HG02870 (cell line): ENCODE data around the gene SMAD9.

ENCODE experiments used
- ATAC-seq: cut with Tn5 transposase; IDR thresholded peaks from one replicate; pipeline ENCODE4 v1.9.1; 2021; ENCODE audit warnings: mild to moderate bottlenecking, moderate library complexity; ENCODE audit not compliant: unreplicated experiment

SMAD9 gene

GRCh38 chr13:36819739-36820090 lies 100.3 kb downstream of the SMAD9 start:
- peak; percentile 14 for ATAC-seq

DNA sequence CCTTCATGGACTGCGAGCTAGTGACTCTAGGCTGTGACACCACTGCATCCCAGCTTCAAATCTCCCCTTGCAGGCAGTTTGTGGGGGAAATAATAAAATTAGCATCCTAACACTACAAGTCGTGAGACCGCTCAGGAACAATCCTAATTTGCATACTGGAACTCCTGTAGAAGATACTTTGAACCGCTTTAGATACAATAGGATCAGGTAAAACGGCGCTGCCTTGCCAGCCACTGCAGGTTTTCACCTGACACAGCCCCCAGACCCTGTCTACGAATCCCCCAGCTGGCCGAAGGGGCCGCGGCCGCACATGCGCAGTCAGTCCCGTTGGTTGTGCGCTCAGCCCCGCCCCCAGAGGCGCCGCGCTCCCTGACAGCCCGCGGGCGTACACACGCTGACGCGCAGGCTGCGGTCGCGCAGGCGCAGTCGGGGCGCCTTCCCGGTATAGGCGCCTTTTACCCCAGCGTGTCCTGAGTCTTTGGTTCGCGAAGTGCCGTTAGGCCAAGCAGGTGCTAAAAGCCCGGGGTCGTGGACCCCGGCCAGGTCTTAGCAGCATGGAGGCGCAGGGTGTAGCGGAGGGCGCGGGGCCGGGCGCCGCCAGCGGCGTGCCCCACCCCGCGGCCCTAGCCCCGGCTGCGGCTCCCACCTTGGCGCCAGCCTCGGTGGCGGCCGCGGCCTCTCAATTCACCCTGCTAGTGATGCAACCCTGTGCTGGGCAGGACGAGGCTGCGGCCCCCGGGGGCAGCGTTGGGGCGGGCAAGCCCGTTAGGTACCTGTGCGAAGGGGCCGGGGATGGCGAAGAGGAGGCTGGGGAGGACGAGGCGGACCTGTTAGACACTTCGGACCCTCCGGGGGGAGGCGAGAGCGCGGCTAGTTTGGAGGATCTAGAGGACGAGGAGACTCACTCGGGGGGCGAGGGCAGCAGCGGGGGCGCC lies 101.0 kb downstream of the SMAD9 start, which contains the start of gene RFXAP:
Gene RFXAP (plus strand): TSS at position 419 of the 935 bp plus-strand sequence. CDS start 136 bp downstream, at position 555.
- ATAC-seq: peak; percentile 78

DNA sequence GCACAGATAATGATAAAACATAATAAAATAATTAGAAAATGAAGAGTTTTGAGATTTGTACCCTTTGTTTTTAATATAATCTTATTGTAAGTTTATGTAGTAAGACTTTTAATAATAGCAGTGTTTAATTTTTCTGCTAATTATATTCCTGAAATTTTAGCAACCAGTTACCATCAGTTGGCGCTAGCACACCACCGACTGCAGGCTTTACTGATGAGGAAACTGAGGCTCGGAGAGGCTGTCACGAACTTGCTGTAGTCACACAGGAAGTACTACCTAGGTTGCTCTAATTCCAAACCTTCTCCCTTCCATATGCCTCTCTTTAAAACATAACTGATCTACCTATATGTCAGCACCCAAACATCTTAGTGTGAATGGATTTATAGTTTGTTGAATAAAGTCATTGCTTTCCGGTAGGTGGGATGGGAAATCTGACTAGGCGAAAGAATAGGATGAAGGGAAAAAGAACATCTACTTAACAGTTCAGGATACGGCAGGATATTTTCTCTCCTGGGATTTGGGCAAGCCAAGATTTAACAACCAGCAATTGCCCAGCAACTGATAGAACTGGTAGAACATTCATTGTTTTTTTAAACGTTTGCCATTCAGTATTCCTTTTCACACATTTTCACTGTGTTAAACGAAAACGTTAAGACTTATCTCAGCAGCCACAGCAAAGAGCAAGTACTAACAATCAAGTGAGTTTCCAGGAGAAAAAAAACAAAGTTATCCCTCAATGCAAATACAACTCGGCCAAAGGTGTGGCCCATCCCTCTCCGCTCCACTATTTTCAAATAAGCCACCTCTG lies 101.8 kb downstream of the SMAD9 start:
- ATAC-seq: no peak

DNA sequence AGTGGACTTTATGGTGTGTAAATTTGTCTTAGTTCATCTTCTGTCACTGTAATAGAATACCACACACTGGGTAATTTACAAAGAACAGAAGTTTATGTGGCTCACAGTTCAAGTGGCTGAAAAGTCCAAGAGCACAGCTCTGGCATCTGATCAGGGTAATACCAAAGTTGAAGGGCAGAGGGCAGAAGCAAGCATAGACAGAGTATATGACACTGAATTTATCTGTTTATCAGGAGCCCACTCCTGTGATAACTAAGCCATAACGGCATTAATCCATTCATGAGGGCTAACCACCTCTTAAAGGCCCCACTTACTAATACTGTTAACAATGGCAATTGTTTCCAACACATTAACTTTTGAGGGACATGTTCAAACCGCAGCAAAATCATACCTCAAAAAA lies 105.0 kb downstream of the SMAD9 start:
- no peak for ATAC-seq

DNA sequence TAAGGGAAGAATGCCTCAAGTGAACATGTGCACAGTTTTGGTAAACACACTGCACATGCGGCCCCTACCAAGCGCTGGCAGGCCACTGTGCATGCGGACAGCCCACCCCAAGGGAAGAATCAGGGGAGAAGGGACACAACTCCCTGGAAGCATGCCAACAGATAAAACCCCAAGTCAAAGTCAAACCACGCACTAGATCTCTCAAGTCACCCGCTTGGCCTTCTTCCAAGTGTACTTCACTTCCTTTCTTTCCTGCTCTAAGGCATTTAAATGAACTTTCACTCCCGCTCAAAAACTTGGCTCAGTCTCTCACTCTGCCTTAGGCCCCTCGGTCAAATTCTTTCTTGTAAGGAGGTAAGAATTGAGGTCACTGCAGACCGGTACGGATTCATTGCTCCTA lies 105.6 kb downstream of the SMAD9 start:
- no peak for ATAC-seq

DNA sequence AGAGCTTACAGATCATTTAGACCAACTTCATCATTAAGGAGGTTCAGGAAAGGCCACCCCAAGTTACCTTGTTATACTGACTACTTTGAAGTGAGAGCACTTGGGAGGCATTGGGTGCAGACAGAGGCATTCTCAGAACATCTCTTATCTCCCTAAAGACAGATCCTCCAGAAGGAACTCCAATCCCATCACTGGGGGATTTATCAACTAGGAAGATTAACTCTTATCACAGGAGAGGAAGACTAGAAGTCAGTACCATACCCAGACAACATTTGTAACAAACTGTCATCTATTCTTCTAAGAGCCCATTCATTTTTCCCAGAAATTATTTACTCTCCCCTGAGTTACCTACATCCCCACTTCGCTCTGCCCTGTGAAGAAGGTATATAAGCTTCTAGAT lies 106.8 kb downstream of the SMAD9 start:
- ATAC-seq: no peak

- ATAC-seq: no peak
Observed at GRCh38 chr13:36807616-36808015, 112.4 kb downstream of the SMAD9 start.

DNA sequence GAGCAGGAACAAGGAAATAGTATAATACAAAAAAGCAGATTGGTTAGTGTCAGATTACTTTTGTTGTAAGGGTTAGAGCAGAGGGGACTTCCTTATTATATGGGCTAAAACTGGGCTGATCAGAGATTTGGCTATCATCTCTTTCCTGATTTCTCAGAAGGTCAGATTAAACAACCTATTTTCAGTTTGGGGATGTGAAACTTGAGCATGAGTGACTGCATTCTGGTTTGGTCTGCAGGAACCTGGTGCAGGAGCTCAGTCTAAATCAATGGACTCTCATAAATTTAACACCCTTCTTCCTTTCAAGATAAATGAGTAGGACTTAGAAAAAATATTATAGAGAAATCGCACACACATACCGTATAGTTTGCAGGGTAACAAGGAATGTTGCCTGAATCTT lies 113.9 kb downstream of the SMAD9 start:
- no peak for ATAC-seq

DNA sequence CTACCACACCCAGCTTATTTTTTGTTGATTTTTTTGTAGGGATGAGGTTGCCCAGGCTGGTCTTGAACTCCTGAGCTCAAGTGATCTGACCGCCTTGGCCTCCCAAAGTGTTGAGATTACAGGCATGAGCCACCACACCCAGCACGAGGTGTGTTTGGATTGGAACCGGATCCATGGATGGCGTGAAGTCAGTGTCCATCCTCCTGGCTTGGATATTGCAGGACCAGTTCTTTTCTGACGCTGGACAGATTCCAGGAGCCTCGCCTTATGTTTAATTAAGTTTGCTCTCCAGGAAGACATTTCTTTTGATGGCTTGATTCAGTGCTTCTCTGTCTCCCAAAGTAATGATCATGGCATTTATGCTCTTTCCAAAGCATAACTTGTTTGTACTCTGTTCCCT lies 115.5 kb downstream of the SMAD9 start:
- no peak for ATAC-seq

GRCh38 chr13:36801035-36801434 lies 119.0 kb downstream of the SMAD9 start:
- no peak for ATAC-seq

- ATAC-seq: no peak
Observed at GRCh38 chr13:36796052-36796451, 124.0 kb downstream of the SMAD9 start.

DNA sequence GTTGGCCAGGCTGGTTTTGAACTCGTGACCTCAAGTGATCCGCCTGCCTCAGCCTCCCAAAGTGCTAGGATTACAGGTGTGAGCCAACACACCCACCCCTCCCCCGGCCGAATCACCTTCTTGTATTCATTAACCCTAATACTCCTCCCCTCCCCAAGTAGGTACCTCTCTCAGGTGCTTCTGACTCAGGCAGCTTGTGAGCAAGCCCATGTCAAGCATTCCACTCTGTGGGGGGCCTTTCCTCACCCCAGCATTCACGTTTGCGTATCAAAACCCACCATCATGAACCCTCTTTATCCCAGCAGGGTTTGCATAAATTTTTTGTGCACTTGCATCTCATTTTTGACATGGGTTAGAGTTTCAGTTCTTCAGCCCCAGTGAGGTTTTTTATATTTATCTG lies 124.6 kb downstream of the SMAD9 start:
- ATAC-seq: no peak
